Karpas-422 (cell line): ENCODE measurements around the gene ZNF207. TPM values are rescaled to one million over a fixed set of nuclear protein-coding genes. Genes with fewer than 3 reads are reported as not detected.
"Not testable (repeated sequence)": the region's sequence is repeated elsewhere in the genome, so short reads cannot be mapped to it uniquely, and the experiment has no call there.

ENCODE experiments used
- DNase-seq: peaks from one replicate; pipeline ENCODE4 v3.0.0-alpha.2; 2015
- H2AFZ ChIP-seq: fragments of 200-600 bp; sonication (generic); 2 replicates; pipeline ENCODE4 v1.6.1; 2014; ENCODE audit warnings: antibody characterized with exemption, low read length, mixed read lengths
- H3K27ac ChIP-seq: fragments of 200-600 bp; sonication (generic); 2 replicates; pipeline ENCODE4 v1.5.1; 2014; ENCODE audit warnings: mild to moderate bottlenecking, low read length, moderate library complexity
- H3K27me3 ChIP-seq: fragments of 200-600 bp; sonication (generic); 2 replicates; pipeline ENCODE4 v1.6.1; 2014; ENCODE audit warnings: low read length, mixed read lengths
- H3K36me3 ChIP-seq: fragments of 200-600 bp; sonication (generic); 2 replicates; pipeline ENCODE4 v1.6.1; 2014; ENCODE audit warnings: low read length, mixed read lengths; ENCODE audit not compliant: insufficient read depth
- H3K4me1 ChIP-seq: fragments of 200-600 bp; sonication (generic); 2 replicates; pipeline ENCODE4 v1.6.1; 2014; ENCODE audit warnings: mild to moderate bottlenecking, low read length, mixed read lengths
- H3K4me2 ChIP-seq: fragments of 200-600 bp; sonication (generic); 2 replicates; pipeline ENCODE4 v1.6.1; 2014; ENCODE audit warnings: low read length, low read depth, mild to moderate bottlenecking; ENCODE audit not compliant: poor library complexity, severe bottlenecking
- H3K4me3 ChIP-seq: fragments of 200-600 bp; sonication (generic); 2 replicates; pipeline ENCODE4 v1.5.1; 2014; ENCODE audit warnings: mild to moderate bottlenecking, antibody characterized with exemption, low read length, mixed read lengths
- H3K79me2 ChIP-seq: fragments of 200-600 bp; sonication (generic); 2 replicates; pipeline ENCODE4 v1.6.1; 2014; ENCODE audit warnings: mild to moderate bottlenecking, low read length, mixed read lengths
- H3K9ac ChIP-seq: fragments of 200-600 bp; sonication (generic); 2 replicates; pipeline ENCODE4 v1.6.0; 2014; ENCODE audit warnings: low read length
- H3K9me2 ChIP-seq: fragments of 200-600 bp; sonication (generic), shearing (Covaris generic); replicated peaks from 2 replicates; pipeline ENCODE4 v1.6.0; 2014; ENCODE audit warnings: mild to moderate bottlenecking, low read length, moderate library complexity; ENCODE audit not compliant: insufficient read depth
- H3K9me3 ChIP-seq: fragments of 300-700, 200-600 bp; sonication (generic); 2 replicates; pipeline ENCODE4 v1.6.1; 2014; ENCODE audit warnings: low read length, mixed read lengths
- H4K20me1 ChIP-seq: fragments of 200-600 bp; sonication (generic); 2 replicates; pipeline ENCODE4 v1.6.1; 2014; ENCODE audit warnings: mild to moderate bottlenecking, antibody characterized with exemption, low read length, low read depth; ENCODE audit not compliant: insufficient read depth
- total RNA-seq: library from RNA; depleted of rRNA; stranded (reverse); fragments of >200 nt; shearing (Covaris generic); gene quantifications from 2 replicates; pipeline ENCODE4 v1.2.3, GENCODE V29; 2014; ENCODE audit warnings: low replicate concordance

The ZNF207 gene
- total RNA-seq, 1 experiment from 2014 or later = 219 TPM

- Histone ChIP-seq H3K27me3 (no peaks in the 10 kb centered on the region), H3K27ac (peak within 1 kb of the TSS; percentile 73), H3K4me1 (peaks cover 22% of the 10 kb centered on the region), H3K36me3 (peaks cover 14% of the 10 kb centered on the region; the same call in 1 of the 2 replicates), H3K79me2 (peaks cover 14% of the 10 kb centered on the region; the same call in 1 of the 2 replicates), H3K4me3 (peak within 1 kb of the TSS; percentile 76), H3K9ac (peak within 1 kb of the TSS; percentile 80), H3K4me2 (peak within 1 kb of the TSS; percentile 88), H3K9me3 (no peaks in the 10 kb centered on the region), H2AFZ (peak within 1 kb of the TSS; percentile 89), H4K20me1 (no peaks in the 10 kb centered on the region), H3K9me2 (no peaks in the 10 kb centered on the region)
- peak; percentile 90 for DNase-seq
Observed at GRCh38 chr17:32341857-32342602, 7.9 kb upstream of the ZNF207 start, which contains the start of gene C17orf75. TSS of gene C17orf75 (minus strand) at chr17:32342173. CDS start at chr17:32342139, 34 bp downstream.

- Histone ChIP-seq H3K27me3 (no peaks in the 10 kb centered on the region), H3K9me3 (no peaks in the 10 kb centered on the region), H3K36me3 (peaks cover 13% of the 10 kb centered on the region; the same call in 1 of the 2 replicates), H3K4me2 (peak overlapping the region; percentile 88), H3K79me2 (peaks cover 14% of the 10 kb centered on the region; the same call in 1 of the 2 replicates), H3K9ac (peak overlapping the region; percentile 80), H3K9me2 (no peaks in the 10 kb centered on the region), H4K20me1 (no peaks in the 10 kb centered on the region), H3K27ac (peak overlapping the region; percentile 73; the same call in 1 of the 2 replicates), H3K4me3 (peak overlapping the region; percentile 76), H3K4me1 (peaks cover 22% of the 10 kb centered on the region), H2AFZ (peak overlapping the region; percentile 89; the same call in 1 of the 2 replicates)
- DNase-seq = no peak
Observed at GRCh38 chr17:32342603-32343325, 7.2 kb upstream of the ZNF207 start.

DNA sequence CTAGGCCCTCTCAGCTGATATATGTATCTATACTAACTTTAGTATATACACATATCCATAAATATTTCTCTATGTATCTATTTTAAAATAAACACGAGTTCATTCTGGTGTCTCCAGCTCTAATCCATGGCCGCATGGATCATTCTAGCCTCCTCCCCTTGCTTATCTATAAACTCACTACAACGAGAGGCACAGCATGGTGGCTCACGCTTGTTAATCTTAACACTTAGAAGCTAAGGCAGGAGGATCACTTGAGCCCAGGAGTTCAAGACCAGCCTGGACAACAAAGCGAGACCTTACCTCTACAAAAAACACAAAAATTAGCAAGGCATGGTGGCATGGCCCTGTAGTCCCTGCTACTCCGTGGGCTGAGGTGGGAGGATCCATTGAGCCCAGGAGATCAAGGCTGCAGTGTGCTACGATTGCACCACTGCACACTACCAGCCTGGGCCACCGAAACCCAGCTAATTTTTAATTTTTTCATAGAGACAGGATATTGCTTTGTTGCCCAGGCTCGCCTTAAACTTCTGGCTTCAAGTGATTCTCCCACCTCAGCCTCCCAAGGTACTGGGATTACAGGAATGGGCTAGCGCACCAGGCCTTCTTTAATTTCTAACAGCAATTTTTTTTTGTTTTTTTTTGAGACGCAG lies 3.9 kb upstream of the ZNF207 start:
- H2AFZ ChIP-seq = no peak overlapping the region
- peaks cover 26% of the 10 kb centered on the region for H3K4me1 ChIP-seq
- H3K79me2 ChIP-seq = peaks cover 26% of the 10 kb centered on the region
- peaks cover 4% of the 10 kb centered on the region for H4K20me1 ChIP-seq
- H3K27ac ChIP-seq = no peak overlapping the region
- no peaks in the 10 kb centered on the region for H3K27me3 ChIP-seq
- H3K9me3 ChIP-seq = no peaks in the 10 kb centered on the region
- H3K9me2 ChIP-seq = no peaks in the 10 kb centered on the region
- no peak for DNase-seq
- no peak overlapping the region for H3K4me3 ChIP-seq
- H3K36me3 ChIP-seq = peaks cover 2% of the 10 kb centered on the region; the same call in 1 of the 2 replicates
- no peak overlapping the region for H3K4me2 ChIP-seq
- H3K9ac ChIP-seq = no peak overlapping the region

- DNase-seq = no peak
- no peaks in the 10 kb centered on the region for H3K9me3 ChIP-seq
- peaks cover 21% of the 10 kb centered on the region for H4K20me1 ChIP-seq
- no peak overlapping the region for H3K4me3 ChIP-seq
- peaks cover 45% of the 10 kb centered on the region for H3K79me2 ChIP-seq
- peak overlapping the region; percentile 94 for H3K4me2 ChIP-seq
- H3K4me1 ChIP-seq = peaks cover 27% of the 10 kb centered on the region
- no peak overlapping the region for H3K9ac ChIP-seq
- no peak overlapping the region for H3K27ac ChIP-seq
- H3K36me3 ChIP-seq = peaks cover 19% of the 10 kb centered on the region; the same call in 1 of the 2 replicates
- H3K9me2 ChIP-seq = no peaks in the 10 kb centered on the region
- no peak overlapping the region for H2AFZ ChIP-seq
- H3K27me3 ChIP-seq = no peaks in the 10 kb centered on the region
Observed at GRCh38 chr17:32348483-32348800, 1.5 kb upstream of the ZNF207 start.

DNA sequence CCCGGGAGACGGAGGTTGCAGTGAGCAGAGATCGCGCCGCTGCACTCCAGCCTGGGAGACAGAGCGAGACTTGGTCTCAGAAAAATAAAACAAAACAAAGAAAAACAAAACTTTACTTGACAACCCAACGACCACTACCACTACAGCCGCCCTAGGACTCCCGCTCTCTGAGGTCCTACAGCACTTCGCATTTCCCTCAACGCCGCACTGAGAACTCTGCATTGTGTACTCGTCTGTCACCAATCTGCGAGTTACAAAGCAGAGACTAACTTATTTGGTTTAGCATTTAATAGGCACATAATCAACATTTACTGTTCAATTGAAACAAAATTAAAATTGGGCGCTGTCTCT lies 479 bp upstream of the ZNF207 start:
- no peak overlapping the region for H2AFZ ChIP-seq
- H3K9me2 ChIP-seq = no peaks in the 10 kb centered on the region
- no peak for DNase-seq
- H3K36me3 ChIP-seq = peaks cover 24% of the 10 kb centered on the region
- peak overlapping the region; percentile 94 for H3K4me2 ChIP-seq
- H3K27ac ChIP-seq = peak overlapping the region; percentile 84
- H4K20me1 ChIP-seq = peaks cover 28% of the 10 kb centered on the region
- H3K4me1 ChIP-seq = peaks cover 27% of the 10 kb centered on the region
- H3K79me2 ChIP-seq = peaks cover 54% of the 10 kb centered on the region
- H3K9ac ChIP-seq = peak overlapping the region; percentile 96
- no peaks in the 10 kb centered on the region for H3K27me3 ChIP-seq
- H3K4me3 ChIP-seq = peak overlapping the region; percentile 91
- no peaks in the 10 kb centered on the region for H3K9me3 ChIP-seq

DNA sequence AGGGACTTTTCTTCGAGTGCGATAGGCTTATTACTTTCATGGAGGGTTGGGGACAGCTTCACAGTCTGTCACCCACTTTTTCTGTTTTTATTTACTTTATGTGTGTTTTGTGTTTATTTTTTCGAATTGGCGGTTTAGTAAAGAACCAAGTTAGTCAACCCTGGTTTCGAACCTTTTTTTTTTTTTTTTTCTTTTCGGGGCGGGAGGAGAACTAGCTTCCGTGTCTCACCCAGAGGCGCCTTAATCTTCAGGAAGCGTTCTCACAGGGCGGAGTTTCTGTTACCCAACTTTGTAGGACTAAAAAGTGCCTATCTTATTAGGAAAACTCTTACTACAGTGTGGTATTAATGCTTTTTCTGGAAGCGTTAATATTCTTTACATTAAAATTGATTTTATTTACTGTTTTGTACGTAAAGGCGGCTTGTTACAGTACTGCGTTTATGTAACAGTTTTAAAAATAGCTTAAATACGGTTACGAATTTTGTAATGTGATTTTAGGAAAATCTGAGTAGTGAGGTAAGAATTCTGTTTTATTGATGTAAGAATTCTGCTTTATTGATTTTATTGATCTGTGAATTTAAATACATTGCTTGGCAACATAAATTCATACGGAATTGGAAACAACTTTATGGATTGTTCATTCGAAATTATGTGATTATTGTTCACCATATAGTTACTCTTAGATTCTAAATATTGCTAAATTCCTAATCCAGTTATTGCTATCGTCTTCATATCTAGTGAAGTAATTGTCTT lies 885 bp downstream of the ZNF207 start:
- DNase-seq = peak; percentile 88
- H3K4me3 ChIP-seq = peak overlapping the region; percentile 91
- peak overlapping the region; percentile 94 for H3K4me2 ChIP-seq
- peaks cover 27% of the 10 kb centered on the region for H3K4me1 ChIP-seq
- H3K27ac ChIP-seq = peak overlapping the region; percentile 84
- H3K9ac ChIP-seq = peak overlapping the region; percentile 96
- no peaks in the 10 kb centered on the region for H3K27me3 ChIP-seq
- no peak overlapping the region for H2AFZ ChIP-seq
- H3K9me3 ChIP-seq = no peaks in the 10 kb centered on the region
- H3K36me3 ChIP-seq = peaks cover 33% of the 10 kb centered on the region
- peaks cover 42% of the 10 kb centered on the region for H4K20me1 ChIP-seq
- no peaks in the 10 kb centered on the region for H3K9me2 ChIP-seq
- H3K79me2 ChIP-seq = peaks cover 67% of the 10 kb centered on the region

GRCh38 chr17:32352734-32353133 lies 2.8 kb downstream of the ZNF207 start:
- H3K36me3 ChIP-seq = peaks cover 46% of the 10 kb centered on the region
- H3K27me3 ChIP-seq, DNase-seq, H2AFZ ChIP-seq, H3K4me3 ChIP-seq, H3K27ac ChIP-seq, H3K9me3 ChIP-seq, H3K9me2 ChIP-seq, H3K9ac ChIP-seq: not testable (repeated sequence)
- H3K4me1 ChIP-seq = peaks cover 27% of the 10 kb centered on the region
- H4K20me1 ChIP-seq = peaks cover 53% of the 10 kb centered on the region
- peaks cover 84% of the 10 kb centered on the region for H3K79me2 ChIP-seq
- H3K4me2 ChIP-seq = peak overlapping the region; percentile 12
